Skeletal muscle satellite cell (primary cell): Measurements from ENCODE around the gene DDX11.
"Not testable (repeated sequence)": the region's sequence is repeated elsewhere in the genome, so short reads cannot be mapped to it uniquely, and the experiment has no call there.

Source experiments
- H3K27me3 ChIP-seq: 2 replicates; pipeline ENCODE4 v1.7.0; 2013; ENCODE audit warnings: low read length; ENCODE audit not compliant: control insufficient read depth, insufficient read depth
- H3K36me3 ChIP-seq: 2 replicates; pipeline ENCODE4 v1.7.0; 2013; ENCODE audit warnings: mild to moderate bottlenecking, control low read depth, low read length; ENCODE audit not compliant: insufficient read depth
- H3K4me1 ChIP-seq: 2 replicates; pipeline ENCODE4 v1.7.0; 2013; ENCODE audit warnings: low read length; ENCODE audit not compliant: control insufficient read depth, insufficient read depth
- H3K4me2 ChIP-seq: 2 replicates; pipeline ENCODE4 v1.7.0; 2013; ENCODE audit warnings: mild to moderate bottlenecking, low read length
- H3K4me3 ChIP-seq: 2 replicates; pipeline ENCODE4 v1.7.0; 2013; ENCODE audit warnings: low read length
- H3K9ac ChIP-seq: 2 replicates; pipeline ENCODE4 v1.7.0; 2013; ENCODE audit warnings: mild to moderate bottlenecking, low read depth, low read length, moderate library complexity
- H3K9me3 ChIP-seq: replicated peaks from 2 replicates; pipeline ENCODE4 v1.7.0; 2013; ENCODE audit warnings: mild to moderate bottlenecking, control low read depth, low read length

Gene DDX11

GRCh38 chr12:31087956-31088355, 14.3 kb downstream of the DDX11 start:
- not testable (repeated sequence) for H3K4me2 ChIP-seq, H3K9me3 ChIP-seq, H3K4me1 ChIP-seq, H3K27me3 ChIP-seq, H3K36me3 ChIP-seq, H3K9ac ChIP-seq, H3K4me3 ChIP-seq

DNA sequence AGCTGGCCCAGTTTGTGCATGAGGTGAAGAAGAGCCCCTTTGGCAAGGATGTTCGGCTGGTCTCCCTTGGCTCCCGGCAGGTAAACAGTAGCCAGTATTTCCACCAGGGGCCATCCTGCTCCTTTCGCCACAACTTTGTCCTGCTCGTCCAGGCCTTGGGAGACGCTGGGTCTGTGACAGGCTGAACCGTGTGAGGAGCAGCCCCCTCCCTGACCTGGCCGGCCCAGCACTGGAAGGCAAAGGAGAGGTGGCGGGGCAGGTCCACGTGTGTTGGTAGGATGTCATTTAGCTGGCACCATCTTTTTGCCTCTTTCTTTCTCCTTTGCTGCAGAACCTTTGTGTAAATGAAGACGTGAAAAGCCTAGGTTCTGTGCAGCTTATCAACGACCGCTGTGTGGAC, 15.4 kb downstream of the DDX11 start:
- H3K27me3 ChIP-seq, result no peaks in the 10 kb centered on the region
- no peak overlapping the region for H3K9ac ChIP-seq
- no peaks in the 10 kb centered on the region for H3K36me3 ChIP-seq
- no peak overlapping the region for H3K4me2 ChIP-seq
- no peaks in the 10 kb centered on the region for H3K4me1 ChIP-seq
- H3K9me3 ChIP-seq, result no peaks in the 10 kb centered on the region
- H3K4me3 ChIP-seq, result no peak overlapping the region

DNA sequence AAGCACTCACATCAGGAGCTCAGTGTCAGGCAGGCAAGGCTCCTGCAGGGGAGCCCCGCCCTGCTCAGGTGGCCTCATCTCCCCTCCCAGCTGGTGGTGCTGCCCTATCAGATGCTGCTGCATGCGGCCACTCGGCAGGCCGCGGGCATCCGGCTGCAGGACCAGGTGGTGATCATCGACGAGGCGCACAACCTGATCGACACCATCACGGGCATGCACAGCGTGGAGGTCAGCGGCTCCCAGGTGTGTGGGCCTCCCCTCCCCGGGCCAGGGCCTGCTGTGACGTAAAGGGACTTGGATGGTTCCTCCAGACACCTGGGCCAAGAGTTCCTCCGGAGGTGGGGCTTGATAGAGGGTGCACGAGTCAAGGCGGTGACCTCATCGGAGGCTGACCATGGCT, 18.0 kb downstream of the DDX11 start:
- not testable (repeated sequence) for H3K4me3 ChIP-seq, H3K9me3 ChIP-seq, H3K4me1 ChIP-seq, H3K36me3 ChIP-seq, H3K9ac ChIP-seq, H3K4me2 ChIP-seq, H3K27me3 ChIP-seq

DNA sequence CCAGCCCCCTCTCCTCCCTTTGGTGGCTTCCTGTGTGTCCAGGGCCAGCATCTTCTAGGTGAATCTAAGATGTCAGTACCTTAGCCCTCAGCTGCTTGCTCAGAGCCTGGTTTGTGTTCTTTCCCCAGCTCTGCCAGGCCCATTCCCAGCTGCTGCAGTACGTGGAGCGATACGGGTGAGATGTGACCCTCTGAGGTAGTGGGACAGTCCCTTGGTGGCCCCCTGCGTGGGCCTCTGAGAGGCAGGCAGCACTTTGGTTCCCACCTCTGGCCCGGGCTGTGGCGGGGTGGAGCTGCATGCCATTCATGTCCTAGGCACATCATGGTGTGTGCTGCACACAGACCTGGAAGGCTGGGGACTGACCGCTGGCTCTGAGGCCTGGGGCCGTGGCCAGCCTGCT, 19.1 kb downstream of the DDX11 start:
- not testable (repeated sequence) for H3K36me3 ChIP-seq, H3K9me3 ChIP-seq, H3K4me2 ChIP-seq

GRCh38 chr12:31095080-31095860, 21.6 kb downstream of the DDX11 start:
- H3K36me3 ChIP-seq, H3K9me3 ChIP-seq, H3K4me1 ChIP-seq, H3K9ac ChIP-seq, H3K4me2 ChIP-seq, H3K4me3 ChIP-seq, H3K27me3 ChIP-seq: not testable (repeated sequence)

More for the DNA sequence above, 19.1 kb downstream of the DDX11 start:
- not testable (repeated sequence) for H3K27me3 ChIP-seq, H3K4me3 ChIP-seq, H3K4me1 ChIP-seq, H3K9ac ChIP-seq

GRCh38 chr12:31096251-31097065, 22.8 kb downstream of the DDX11 start:
- H3K36me3 ChIP-seq, H3K4me3 ChIP-seq, H3K4me2 ChIP-seq, H3K27me3 ChIP-seq, H3K9me3 ChIP-seq, H3K9ac ChIP-seq, H3K4me1 ChIP-seq: not testable (repeated sequence)

DNA sequence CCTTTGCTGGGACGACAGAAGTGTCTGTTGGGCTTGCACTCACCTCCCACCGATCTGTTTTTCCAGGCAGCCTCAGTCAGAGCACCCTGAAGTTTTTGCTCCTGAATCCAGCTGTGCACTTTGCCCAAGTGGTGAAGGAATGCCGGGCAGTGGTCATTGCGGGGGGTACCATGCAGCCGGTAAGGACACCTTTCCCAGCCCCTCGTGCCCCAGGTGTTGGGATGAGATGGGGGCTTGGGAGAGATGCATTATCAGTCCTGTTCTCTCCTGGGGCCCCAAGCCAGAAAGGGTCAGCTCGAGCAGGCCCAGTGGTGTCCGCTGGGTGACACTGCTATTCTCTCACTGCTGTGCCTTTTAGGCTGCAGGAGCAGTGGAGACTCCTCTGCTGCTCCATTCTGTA, 24.2 kb downstream of the DDX11 start:
- not testable (repeated sequence) for H3K9me3 ChIP-seq, H3K4me1 ChIP-seq

DNA sequence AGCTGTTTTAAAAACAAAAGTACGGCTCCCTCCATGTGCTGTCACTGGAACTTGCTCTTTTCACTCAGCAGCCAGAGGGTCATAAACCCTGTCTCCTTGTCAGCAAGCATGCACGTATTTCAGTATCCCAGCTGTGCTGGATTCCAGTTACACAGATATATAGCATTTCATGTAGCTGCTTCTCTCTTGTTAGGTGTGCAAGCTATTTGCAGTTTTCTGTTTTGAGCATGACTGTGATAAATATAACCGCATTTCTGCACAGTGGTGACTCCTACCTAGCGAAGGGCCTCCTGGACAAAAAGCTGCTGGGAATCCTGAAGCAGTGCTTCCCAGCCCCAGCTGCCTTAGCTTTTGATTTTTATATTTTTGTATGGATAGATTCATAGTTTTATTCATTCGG, 24.7 kb downstream of the DDX11 start:
- H3K4me1 ChIP-seq, H3K4me2 ChIP-seq, H3K9me3 ChIP-seq, H3K27me3 ChIP-seq, H3K9ac ChIP-seq, H3K36me3 ChIP-seq, H3K4me3 ChIP-seq: not testable (repeated sequence)

More for the DNA sequence above, 24.2 kb downstream of the DDX11 start:
- H3K36me3 ChIP-seq, H3K27me3 ChIP-seq, H3K4me3 ChIP-seq, H3K4me2 ChIP-seq, H3K9ac ChIP-seq: not testable (repeated sequence)

DNA sequence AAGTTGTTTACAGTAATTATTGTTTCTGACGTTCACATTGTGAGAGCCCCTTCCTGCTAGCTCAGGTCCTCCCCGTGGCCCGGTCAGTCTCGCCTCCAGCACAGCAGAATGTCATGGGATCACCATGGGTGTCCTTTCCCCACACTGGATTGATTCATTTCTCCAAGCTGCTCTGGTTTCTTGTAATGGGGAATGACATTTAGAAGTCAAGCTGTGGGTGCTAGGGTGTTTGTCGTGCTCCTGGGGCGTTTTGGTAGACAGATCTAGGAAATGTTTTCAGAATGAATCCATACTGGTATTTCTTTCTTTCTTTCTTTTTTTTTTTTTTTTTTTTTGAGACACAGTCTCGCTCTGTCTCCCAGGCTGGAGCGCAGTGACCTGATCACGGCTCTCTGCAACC, 25.1 kb downstream of the DDX11 start:
- H3K4me2 ChIP-seq, H3K9ac ChIP-seq, H3K27me3 ChIP-seq, H3K4me1 ChIP-seq, H3K9me3 ChIP-seq, H3K36me3 ChIP-seq, H3K4me3 ChIP-seq: not testable (repeated sequence)

DNA sequence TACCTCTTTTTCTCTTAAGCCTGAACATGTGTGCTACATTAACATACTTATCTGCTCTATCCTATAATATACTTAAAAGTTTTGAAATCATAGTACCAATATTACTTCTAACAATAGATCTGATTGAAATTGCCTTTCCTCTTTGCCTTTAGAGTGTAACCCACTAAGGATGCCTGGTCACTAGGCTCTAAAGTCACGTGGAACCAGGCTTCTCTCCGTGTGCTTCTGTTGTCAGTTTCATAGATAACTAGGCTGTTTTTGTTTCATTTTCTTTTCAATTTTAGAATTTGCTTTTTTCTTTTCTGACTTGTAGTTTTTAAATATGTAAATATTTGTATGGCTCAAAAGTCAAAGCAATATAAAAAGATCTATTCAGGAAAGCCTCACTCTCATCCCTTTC, 25.8 kb downstream of the DDX11 start:
- not testable (repeated sequence) for H3K36me3 ChIP-seq, H3K4me3 ChIP-seq, H3K4me1 ChIP-seq, H3K9me3 ChIP-seq, H3K27me3 ChIP-seq, H3K4me2 ChIP-seq, H3K9ac ChIP-seq

DNA sequence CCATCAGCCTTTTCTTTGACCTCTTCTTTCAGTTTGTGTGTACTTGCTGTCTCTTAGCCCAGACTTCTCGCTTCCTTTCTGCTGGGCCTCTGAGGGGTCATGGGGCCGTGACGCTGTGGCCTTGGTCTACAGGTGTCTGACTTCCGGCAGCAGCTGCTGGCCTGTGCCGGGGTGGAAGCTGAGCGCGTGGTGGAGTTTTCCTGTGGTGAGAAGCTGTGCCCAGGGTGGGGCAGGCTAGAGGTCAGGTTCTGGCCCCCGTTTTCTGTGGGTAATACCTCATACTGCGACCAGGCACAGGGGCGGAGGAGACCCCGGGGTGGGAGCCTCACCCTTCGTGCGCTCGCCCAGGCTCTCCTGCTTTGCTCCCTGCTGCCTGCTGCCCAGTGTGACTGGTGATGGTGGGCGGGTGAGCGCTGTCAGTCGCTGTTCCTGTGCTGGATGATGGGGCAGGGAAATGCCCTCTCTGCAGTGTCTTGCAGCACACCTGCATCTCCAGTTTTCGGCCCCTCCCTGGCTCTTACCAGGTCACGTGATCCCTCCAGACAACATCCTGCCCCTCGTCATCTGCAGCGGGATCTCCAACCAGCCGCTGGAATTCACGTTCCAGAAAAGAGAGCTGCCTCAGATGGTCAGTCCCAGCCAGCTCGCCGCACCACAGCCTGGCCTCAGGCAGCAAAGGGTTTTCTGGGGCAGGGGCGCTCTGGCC, 27.0 kb downstream of the DDX11 start:
- not testable (repeated sequence) for H3K4me1 ChIP-seq, H3K36me3 ChIP-seq, H3K9ac ChIP-seq, H3K9me3 ChIP-seq, H3K4me3 ChIP-seq, H3K4me2 ChIP-seq, H3K27me3 ChIP-seq
